Measurements from ENCODE around the gene NSUN3.

The NSUN3 gene

DNA sequence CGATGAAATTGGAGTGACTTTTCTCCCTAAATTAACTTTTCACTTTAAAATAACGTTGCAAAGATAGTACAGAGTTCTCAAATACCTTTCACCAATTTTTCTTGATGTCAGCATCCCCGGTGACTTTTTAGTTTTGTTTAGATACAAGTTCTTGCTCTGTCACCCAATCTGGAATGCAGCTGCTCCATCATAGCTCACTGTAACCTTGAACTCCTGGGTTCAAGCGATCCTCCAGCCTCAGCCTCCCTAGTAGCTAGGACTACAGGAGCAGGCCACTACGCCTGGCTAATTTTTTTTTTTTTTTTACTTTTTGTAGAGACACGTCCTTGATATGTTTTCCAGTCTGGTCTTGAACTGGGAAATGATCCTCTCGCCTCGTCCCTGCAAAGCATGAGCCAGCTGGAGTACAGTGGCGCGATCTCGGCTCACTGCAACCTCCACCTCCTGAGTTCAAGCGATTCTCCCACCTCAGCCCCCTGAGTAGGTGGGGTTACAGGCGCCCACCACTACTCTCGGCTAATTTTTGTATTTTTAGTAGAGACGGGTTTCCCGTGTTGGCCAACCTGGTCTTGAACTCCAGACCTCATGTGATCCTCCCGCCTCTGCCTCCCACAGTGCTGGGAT is 747 bp downstream of the NSUN3 start:
- Histone ChIP-seq H3K36me3 (ENCODE audit: insufficient read depth, low read length) (peaks cover 36% of the 10 kb centered on the region), H4K20me1 (ENCODE audit: insufficient read depth, low read length) (no peaks in the 10 kb centered on the region), H3K27me3 (ENCODE audit: insufficient read depth, low read length, poor library complexity) (no peaks in the 10 kb centered on the region), H3K4me2 (ENCODE audit: insufficient read depth, low read length) (peak overlapping the region; percentile 70), H2AFZ (ENCODE audit: low read depth, low read length) (peak overlapping the region; percentile 88), H3K27ac (ENCODE audit: low read length) (peak overlapping the region; percentile 96), H3K4me1 (ENCODE audit: insufficient read depth, low read length) (peaks cover 40% of the 10 kb centered on the region), H3K9me3 (ENCODE audit: insufficient read depth, low read length, severe bottlenecking) (peaks cover 4% of the 10 kb centered on the region), H3K9ac (ENCODE audit: low read depth, low read length) (peak overlapping the region; percentile 85), H3K4me3 (ENCODE audit: low read depth in 1 of 2, low read length in 2 of 2) (peak overlapping the region; percentile 76 to 82), H3K79me2 (ENCODE audit: insufficient read depth, low read length) (peaks cover 71% of the 10 kb centered on the region)
- ATAC-seq (ENCODE audit: insufficient read depth, low read depth) (peak; percentile 29), DNase-seq (peak; percentile 32)
- TF ChIP-seq, protein P1, sequence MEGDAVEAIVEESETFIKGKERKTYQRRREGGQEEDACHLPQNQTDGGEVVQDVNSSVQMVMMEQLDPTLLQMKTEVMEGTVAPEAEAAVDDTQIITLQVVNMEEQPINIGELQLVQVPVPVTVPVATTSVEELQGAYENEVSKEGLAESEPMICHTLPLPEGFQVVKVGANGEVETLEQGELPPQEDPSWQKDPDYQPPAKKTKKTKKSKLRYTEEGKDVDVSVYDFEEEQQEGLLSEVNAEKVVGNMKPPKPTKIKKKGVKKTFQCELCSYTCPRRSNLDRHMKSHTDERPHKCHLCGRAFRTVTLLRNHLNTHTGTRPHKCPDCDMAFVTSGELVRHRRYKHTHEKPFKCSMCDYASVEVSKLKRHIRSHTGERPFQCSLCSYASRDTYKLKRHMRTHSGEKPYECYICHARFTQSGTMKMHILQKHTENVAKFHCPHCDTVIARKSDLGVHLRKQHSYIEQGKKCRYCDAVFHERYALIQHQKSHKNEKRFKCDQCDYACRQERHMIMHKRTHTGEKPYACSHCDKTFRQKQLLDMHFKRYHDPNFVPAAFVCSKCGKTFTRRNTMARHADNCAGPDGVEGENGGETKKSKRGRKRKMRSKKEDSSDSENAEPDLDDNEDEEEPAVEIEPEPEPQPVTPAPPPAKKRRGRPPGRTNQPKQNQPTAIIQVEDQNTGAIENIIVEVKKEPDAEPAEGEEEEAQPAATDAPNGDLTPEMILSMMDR (IDR thresholded peaks at IDR 0.05; ENCODE audit: borderline replicate concordance, extremely low read depth, low read length, poor library complexity, severe bottlenecking) = no peak
- no peak for TF ChIP-seq EZH2 (IDR thresholded peaks at IDR 0.05; ENCODE audit: borderline replicate concordance, low read depth, low read length, severe bottlenecking)

DNA sequence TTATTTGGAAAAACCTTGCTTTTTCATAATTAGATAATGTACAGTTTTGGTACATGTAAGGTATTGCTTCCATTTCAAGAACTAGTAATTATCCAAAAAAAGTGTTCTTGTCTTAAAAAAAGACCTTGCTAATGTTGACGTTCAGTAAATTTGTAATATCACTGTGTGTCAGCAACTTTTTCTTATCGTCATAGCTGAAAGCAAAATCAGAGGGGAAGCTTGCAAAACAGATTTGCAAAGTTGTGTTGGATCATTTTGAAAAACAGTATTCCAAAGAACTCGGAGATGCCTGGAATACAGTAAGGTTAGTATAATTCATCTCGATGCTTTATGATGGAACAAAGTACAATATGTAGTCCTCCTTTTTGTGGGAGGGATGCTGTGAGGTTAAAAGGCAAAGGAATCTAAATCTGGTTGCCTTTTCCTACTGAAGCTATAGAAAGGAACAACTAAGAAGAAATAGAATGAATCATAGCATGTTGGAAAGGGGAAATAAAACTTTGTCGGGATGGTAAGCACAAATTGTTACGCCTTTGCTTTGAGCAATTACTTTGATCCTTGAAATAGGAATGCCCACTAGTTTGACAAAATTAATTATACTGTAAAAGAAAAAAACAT is 1.5 kb downstream of the NSUN3 start:
- DNase-seq = no peak
- TF ChIP-seq EZH2 (IDR thresholded peaks at IDR 0.05; ENCODE audit: borderline replicate concordance, low read depth, low read length, severe bottlenecking) = no peak
- TF ChIP-seq, protein P1 (IDR thresholded peaks at IDR 0.05; ENCODE audit: borderline replicate concordance, extremely low read depth, low read length, poor library complexity, severe bottlenecking) = no peak
- Histone ChIP-seq H3K4me3 (ENCODE audit: low read depth in 1 of 2, low read length in 2 of 2) (peak overlapping the region; percentile 76 to 82; a peak in 3 of 4 replicates), H3K9ac (ENCODE audit: low read depth, low read length) (peak overlapping the region; percentile 85), H3K36me3 (ENCODE audit: insufficient read depth, low read length) (peaks cover 36% of the 10 kb centered on the region), H3K4me2 (ENCODE audit: insufficient read depth, low read length) (peak overlapping the region; percentile 70), H3K4me1 (ENCODE audit: insufficient read depth, low read length) (peaks cover 46% of the 10 kb centered on the region), H3K79me2 (ENCODE audit: insufficient read depth, low read length) (peaks cover 76% of the 10 kb centered on the region), H4K20me1 (ENCODE audit: insufficient read depth, low read length) (no peaks in the 10 kb centered on the region), H3K27me3 (ENCODE audit: insufficient read depth, low read length, poor library complexity) (no peaks in the 10 kb centered on the region), H2AFZ (ENCODE audit: low read depth, low read length) (peak overlapping the region; percentile 88; the same call in 1 of the 2 replicates), H3K9me3 (ENCODE audit: insufficient read depth, low read length, severe bottlenecking) (peaks cover 4% of the 10 kb centered on the region), H3K27ac (ENCODE audit: low read length) (peak overlapping the region; percentile 96)
- no peak for ATAC-seq (ENCODE audit: insufficient read depth, low read depth)

DNA sequence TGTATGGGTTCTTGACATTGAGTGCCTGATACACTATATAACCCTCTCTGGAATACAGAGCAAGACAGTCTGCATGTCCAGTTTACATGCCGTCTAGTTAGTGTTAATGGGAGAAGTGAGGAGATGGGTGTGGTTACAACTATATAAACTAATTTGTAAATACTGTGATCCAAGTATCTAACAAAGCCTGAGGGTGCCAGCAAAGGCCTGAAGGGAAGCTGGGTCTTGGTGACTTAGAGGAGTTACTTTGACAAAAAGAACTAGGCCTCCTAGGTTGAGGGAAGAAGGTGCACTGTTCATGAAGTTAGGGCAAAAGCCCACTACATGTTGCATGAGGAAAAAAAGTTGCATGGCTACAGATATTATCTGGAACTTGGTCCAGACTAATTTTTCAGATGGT is 2.3 kb downstream of the NSUN3 start:
- TF ChIP-seq, protein P1 (IDR thresholded peaks at IDR 0.05; ENCODE audit: borderline replicate concordance, extremely low read depth, low read length, poor library complexity, severe bottlenecking) = no peak
- TF ChIP-seq EZH2 (IDR thresholded peaks at IDR 0.05; ENCODE audit: borderline replicate concordance, low read depth, low read length, severe bottlenecking) = no peak
- Histone ChIP-seq H3K79me2 (ENCODE audit: insufficient read depth, low read length) (peaks cover 82% of the 10 kb centered on the region), H3K9ac (ENCODE audit: low read depth, low read length) (0 out of 2 replicates have a peak overlapping the region, but pooled peaks have one; percentile 10), H3K36me3 (ENCODE audit: insufficient read depth, low read length) (peaks cover 32% of the 10 kb centered on the region), H3K4me3 (ENCODE audit: low read depth in 1 of 2, low read length in 2 of 2) (no peak overlapping the region; a peak in 1 of 4 replicates), H3K4me1 (ENCODE audit: insufficient read depth, low read length) (peaks cover 46% of the 10 kb centered on the region), H3K4me2 (ENCODE audit: insufficient read depth, low read length) (peak overlapping the region; percentile 70), H3K27ac (ENCODE audit: low read length) (no peak overlapping the region), H3K27me3 (ENCODE audit: insufficient read depth, low read length, poor library complexity) (no peaks in the 10 kb centered on the region), H4K20me1 (ENCODE audit: insufficient read depth, low read length) (peaks cover 2% of the 10 kb centered on the region; the same call in 1 of the 2 replicates), H3K9me3 (ENCODE audit: insufficient read depth, low read length, severe bottlenecking) (peaks cover 4% of the 10 kb centered on the region), H2AFZ (ENCODE audit: low read depth, low read length) (no peak overlapping the region)
- DNase-seq (no peak), ATAC-seq (ENCODE audit: insufficient read depth, low read depth) (no peak)

All from DND-41 (cell line).